ENCODE results near the gene SORBS2. TPM values are rescaled to one million over a fixed set of nuclear protein-coding genes. Genes with fewer than 3 reads are reported as not detected.
"Not testable (repeated sequence)": the region's sequence is repeated elsewhere in the genome, so short reads cannot be mapped to it uniquely, and the experiment has no call there.

The SORBS2 gene
- total and polyA plus RNA-seq, 2 donors (not counting 1 experiment from before 2014, with no cell fraction given): 0.25 to 0.89 TPM

DNA sequence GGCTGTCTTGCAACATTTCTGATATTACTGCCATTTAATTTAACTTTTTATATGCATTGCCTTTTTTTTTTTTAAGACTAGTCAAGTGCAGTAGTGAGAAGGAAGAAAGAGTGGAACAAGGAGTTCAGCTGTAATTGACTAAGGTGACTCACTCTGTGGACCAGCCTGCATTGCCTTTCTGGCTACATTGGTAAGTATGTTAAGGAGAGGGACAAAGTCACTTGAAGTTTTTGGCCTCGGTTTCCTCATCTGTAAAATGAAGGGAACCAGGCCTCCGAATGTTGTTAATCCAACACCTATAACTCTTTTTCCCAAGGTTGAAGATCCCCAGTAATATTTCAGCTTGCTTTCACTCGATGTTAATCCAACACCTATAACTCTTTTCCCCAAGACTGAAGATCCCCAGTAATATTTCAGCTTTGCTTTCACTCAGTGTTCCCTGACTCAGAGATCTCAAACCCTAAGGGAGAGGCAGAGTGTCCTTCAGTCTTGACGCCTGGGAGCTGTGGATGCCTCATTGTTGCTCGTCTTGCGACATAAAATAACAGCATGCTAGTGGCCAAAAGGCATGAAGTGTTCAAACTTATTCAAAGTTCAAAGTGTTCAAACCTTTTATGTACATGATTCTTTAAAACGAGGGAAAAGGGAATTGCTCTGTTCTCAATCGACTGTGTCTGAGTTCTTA lies 102.0 kb downstream of the SORBS2 start:
- Mint-ChIP-seq H3K27ac (no peak overlapping the region), H3K4me1 (no peaks in the 10 kb centered on the region), H3K4me3 (no peak overlapping the region), H3K9me3 (ENCODE audit: insufficient read depth) (no peaks in the 10 kb centered on the region), H3K27me3 (peaks cover 27% of the 10 kb centered on the region)
- DNase-seq (no peak), ATAC-seq (ENCODE audit: low read depth) (no peak)
- Histone ChIP-seq H3K4me2 (replicated peaks; ENCODE audit: low read depth, low read length, poor library complexity, severe bottlenecking) (no peak overlapping the region), H3K36me3 (replicated peaks in 1 of 2; ENCODE audit: control extremely low read depth in 1 of 2, control insufficient read depth in 1 of 2, extremely low read depth in 1 of 2, insufficient read depth in 2 of 2, low read length in 1 of 2) (no peaks in the 10 kb centered on the region), H3K4me3 (ENCODE audit: control extremely low read depth in 1 of 5, extremely low read depth in 1 of 5, insufficient read depth in 1 of 5, low read depth in 2 of 5, low read length in 4 of 5) (no peak overlapping the region), H3K27me3 (replicated peaks in 1 of 4; ENCODE audit: control extremely low read depth in 1 of 4, control insufficient read depth in 3 of 4, insufficient read depth in 4 of 4, low read length in 3 of 4) (peaks cover 0 to 16% (median 0%) of the 10 kb centered on the region in 4 experiments), H3K9ac (ENCODE audit: low read length) (no peak overlapping the region), H4K20me1 (ENCODE audit: control insufficient read depth, insufficient read depth, low read length, poor library complexity, severe bottlenecking) (no peaks in the 10 kb centered on the region), H3K4me1 (ENCODE audit: control insufficient read depth in 2 of 2, insufficient read depth in 2 of 2, low read length in 2 of 2) (no peaks in the 10 kb centered on the region), H2AFZ (ENCODE audit: insufficient read depth, low read depth, low read length, poor library complexity, severe bottlenecking) (no peak overlapping the region), H3K79me2 (ENCODE audit: control insufficient read depth, insufficient read depth, low read length) (no peaks in the 10 kb centered on the region), H3K9me3 (ENCODE audit: control extremely low read depth in 1 of 3, control insufficient read depth in 2 of 3, insufficient read depth in 1 of 3, low read length in 2 of 3) (peaks cover 0 to 8% (median 0%) of the 10 kb centered on the region in 3 donors), H3K27ac (ENCODE audit: low read length in 2 of 2) (no peak overlapping the region)
- intact Hi-C loops (cut with micrococcal nuclease): no loop called here
- no peak for TF ChIP-seq EZH2 (IDR thresholded peaks at IDR 0.05; ENCODE audit: borderline replicate concordance, insufficient read depth, low read depth, low read length, poor library complexity, severe bottlenecking)
- TF ChIP-seq, protein P1, sequence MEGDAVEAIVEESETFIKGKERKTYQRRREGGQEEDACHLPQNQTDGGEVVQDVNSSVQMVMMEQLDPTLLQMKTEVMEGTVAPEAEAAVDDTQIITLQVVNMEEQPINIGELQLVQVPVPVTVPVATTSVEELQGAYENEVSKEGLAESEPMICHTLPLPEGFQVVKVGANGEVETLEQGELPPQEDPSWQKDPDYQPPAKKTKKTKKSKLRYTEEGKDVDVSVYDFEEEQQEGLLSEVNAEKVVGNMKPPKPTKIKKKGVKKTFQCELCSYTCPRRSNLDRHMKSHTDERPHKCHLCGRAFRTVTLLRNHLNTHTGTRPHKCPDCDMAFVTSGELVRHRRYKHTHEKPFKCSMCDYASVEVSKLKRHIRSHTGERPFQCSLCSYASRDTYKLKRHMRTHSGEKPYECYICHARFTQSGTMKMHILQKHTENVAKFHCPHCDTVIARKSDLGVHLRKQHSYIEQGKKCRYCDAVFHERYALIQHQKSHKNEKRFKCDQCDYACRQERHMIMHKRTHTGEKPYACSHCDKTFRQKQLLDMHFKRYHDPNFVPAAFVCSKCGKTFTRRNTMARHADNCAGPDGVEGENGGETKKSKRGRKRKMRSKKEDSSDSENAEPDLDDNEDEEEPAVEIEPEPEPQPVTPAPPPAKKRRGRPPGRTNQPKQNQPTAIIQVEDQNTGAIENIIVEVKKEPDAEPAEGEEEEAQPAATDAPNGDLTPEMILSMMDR (IDR thresholded peaks at IDR 0.05): no peak
- ChIA-PET POLR2A (no interaction called here), CTCF (no interaction called here)
- WGBS (ENCODE audit: insufficient coverage): 92% methylated on average over 5 of the region's 8 CpGs

DNA sequence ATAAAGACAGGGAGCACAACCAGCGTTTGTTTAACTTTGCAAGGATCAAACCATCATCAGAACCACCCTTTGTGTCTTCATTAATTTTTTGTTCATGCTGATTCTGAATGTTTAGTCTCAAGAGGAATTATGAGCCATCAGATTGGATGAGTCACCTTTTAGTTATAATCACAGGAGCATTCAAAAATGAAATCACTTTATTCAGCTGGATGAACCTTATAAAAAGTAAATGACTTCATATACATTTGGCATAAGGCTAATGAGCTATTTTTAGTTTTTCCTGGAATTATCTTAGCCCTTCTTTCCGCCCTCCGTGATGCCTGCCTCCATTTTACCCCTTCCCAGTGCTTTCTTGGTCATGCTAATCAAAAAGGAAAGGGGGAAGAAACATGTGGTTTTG lies 103.6 kb downstream of the SORBS2 start:
- Histone ChIP-seq H3K36me3 (replicated peaks in 1 of 2; ENCODE audit: control extremely low read depth in 1 of 2, control insufficient read depth in 1 of 2, extremely low read depth in 1 of 2, insufficient read depth in 2 of 2, low read length in 1 of 2) (no peaks in the 10 kb centered on the region), H2AFZ (ENCODE audit: insufficient read depth, low read depth, low read length, poor library complexity, severe bottlenecking) (no peak overlapping the region), H4K20me1 (ENCODE audit: control insufficient read depth, insufficient read depth, low read length, poor library complexity, severe bottlenecking) (no peaks in the 10 kb centered on the region), H3K4me2 (replicated peaks; ENCODE audit: low read depth, low read length, poor library complexity, severe bottlenecking) (no peak overlapping the region), H3K4me3 (ENCODE audit: control extremely low read depth in 1 of 5, extremely low read depth in 1 of 5, insufficient read depth in 1 of 5, low read depth in 2 of 5, low read length in 4 of 5) (no peak overlapping the region), H3K79me2 (ENCODE audit: control insufficient read depth, insufficient read depth, low read length) (no peaks in the 10 kb centered on the region), H3K27me3 (replicated peaks in 1 of 4; ENCODE audit: control extremely low read depth in 1 of 4, control insufficient read depth in 3 of 4, insufficient read depth in 4 of 4, low read length in 3 of 4) (peaks cover 0 to 16% (median 0%) of the 10 kb centered on the region in 4 experiments), H3K9me3 (ENCODE audit: control extremely low read depth in 1 of 3, control insufficient read depth in 2 of 3, insufficient read depth in 1 of 3, low read length in 2 of 3) (peaks cover 0 to 8% (median 0%) of the 10 kb centered on the region in 3 donors), H3K9ac (ENCODE audit: low read length) (no peak overlapping the region), H3K27ac (ENCODE audit: low read length in 2 of 2) (no peak overlapping the region), H3K4me1 (ENCODE audit: control insufficient read depth in 2 of 2, insufficient read depth in 2 of 2, low read length in 2 of 2) (no peaks in the 10 kb centered on the region)
- TF ChIP-seq, protein P1 (IDR thresholded peaks at IDR 0.05): no peak
- no peak for TF ChIP-seq EZH2 (IDR thresholded peaks at IDR 0.05; ENCODE audit: borderline replicate concordance, insufficient read depth, low read depth, low read length, poor library complexity, severe bottlenecking)
- ATAC-seq (ENCODE audit: low read depth): no peak
- intact Hi-C loops (cut with micrococcal nuclease): no loop called here
- DNase-seq: no peak
- no peak overlapping the region for H3K4me3 Mint-ChIP-seq
- H3K27ac Mint-ChIP-seq: no peak overlapping the region
- WGBS (ENCODE audit: insufficient coverage): no CpG with 5 or more reads among the region's 3 CpGs
- ChIA-PET CTCF (no interaction called here), POLR2A (no interaction called here)
- peaks cover 21% of the 10 kb centered on the region for H3K27me3 Mint-ChIP-seq
- peaks cover 2% of the 10 kb centered on the region for H3K9me3 Mint-ChIP-seq (ENCODE audit: insufficient read depth)
- H3K4me1 Mint-ChIP-seq: no peaks in the 10 kb centered on the region

DNA sequence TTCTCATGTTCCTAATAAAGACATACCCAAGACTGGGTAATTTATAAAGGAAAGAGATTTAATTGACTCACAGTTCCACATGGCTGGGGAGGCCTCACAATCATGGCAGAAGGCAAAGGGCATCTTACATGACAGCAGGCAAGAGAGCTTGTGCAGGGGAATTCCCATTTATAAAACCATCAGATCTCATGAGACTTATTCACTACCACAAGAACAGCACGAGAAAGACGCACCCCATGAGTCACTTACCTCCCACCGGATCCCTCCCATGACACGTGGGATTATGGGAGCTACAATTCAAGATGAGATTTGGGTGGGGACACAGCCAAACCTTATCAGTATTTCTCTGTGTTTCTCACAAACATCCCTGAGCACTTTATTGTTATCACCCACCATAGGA lies 104.4 kb downstream of the SORBS2 start:
- H3K9ac ChIP-seq (ENCODE audit: low read length); H3K79me2 ChIP-seq (ENCODE audit: control insufficient read depth, insufficient read depth, low read length); H3K27ac Mint-ChIP-seq; intact Hi-C loops (cut with micrococcal nuclease); DNase-seq; H3K27ac ChIP-seq (ENCODE audit: low read length in 2 of 2); H3K4me3 ChIP-seq (ENCODE audit: control extremely low read depth in 1 of 5, extremely low read depth in 1 of 5, insufficient read depth in 1 of 5, low read depth in 2 of 5, low read length in 4 of 5); H3K4me2 ChIP-seq (replicated peaks; ENCODE audit: low read depth, low read length, poor library complexity, severe bottlenecking); H3K4me1 Mint-ChIP-seq; H4K20me1 ChIP-seq (ENCODE audit: control insufficient read depth, insufficient read depth, low read length, poor library complexity, severe bottlenecking); H3K9me3 Mint-ChIP-seq (ENCODE audit: insufficient read depth); H3K9me3 ChIP-seq (ENCODE audit: control extremely low read depth in 1 of 3, control insufficient read depth in 2 of 3, insufficient read depth in 1 of 3, low read length in 2 of 3); H3K36me3 ChIP-seq (replicated peaks in 1 of 2; ENCODE audit: control extremely low read depth in 1 of 2, control insufficient read depth in 1 of 2, extremely low read depth in 1 of 2, insufficient read depth in 2 of 2, low read length in 1 of 2); H3K4me3 Mint-ChIP-seq; H2AFZ ChIP-seq (ENCODE audit: insufficient read depth, low read depth, low read length, poor library complexity, severe bottlenecking); POLR2A ChIA-PET; CTCF ChIA-PET; H3K4me1 ChIP-seq (ENCODE audit: control insufficient read depth in 2 of 2, insufficient read depth in 2 of 2, low read length in 2 of 2): not testable (repeated sequence)
- ATAC-seq (ENCODE audit: low read depth): peak; percentile 17
- peaks cover 0 to 11% (median 0%) of the 10 kb centered on the region in 4 experiments for H3K27me3 ChIP-seq (replicated peaks in 1 of 4; ENCODE audit: control extremely low read depth in 1 of 4, control insufficient read depth in 3 of 4, insufficient read depth in 4 of 4, low read length in 3 of 4)
- H3K27me3 Mint-ChIP-seq: peaks cover 14% of the 10 kb centered on the region
- WGBS (ENCODE audit: insufficient coverage): no CpG with 5 or more reads among the region's 4 CpGs
